ENCODE measurements around the gene TBL1X. TPM values are rescaled to one million over a fixed set of nuclear protein-coding genes. Genes with fewer than 3 reads are reported as not detected.
A peak's percentile ranks its signal among the peaks of the same experiment; 100 is the strongest.

Gene TBL1X
- total RNA-seq, 1 donor from 2014 or later, result 20.0 TPM

GRCh38 chrX:9704876-9705465 lies 240.1 kb downstream of the TBL1X start:
- intact Hi-C loops (cut with micrococcal nuclease), result loop anchor here (5.0 to 10.0 kb wide), 2 partner anchors 240 to 363 kb away; partner anchors contain the start of gene TBL1X
- Mint-ChIP-seq H3K4me3 (no peak overlapping the region), H3K36me3 (ENCODE audit: low read depth) (peaks cover 32% of the 10 kb centered on the region)

GRCh38 chrX:9706421-9706820 lies 241.6 kb downstream of the TBL1X start:
- H3K36me3 Mint-ChIP-seq (ENCODE audit: low read depth), result peaks cover 22% of the 10 kb centered on the region
- intact Hi-C loops (cut with micrococcal nuclease), result loop anchor here (5.0 to 10.0 kb wide), 2 partner anchors 242 to 364 kb away; partner anchors contain the start of gene TBL1X
- H3K27me3 Mint-ChIP-seq, result no peaks in the 10 kb centered on the region
- DNase-seq, result no peak
- H3K4me1 Mint-ChIP-seq, result peaks cover 8% of the 10 kb centered on the region
- no peaks in the 10 kb centered on the region for H3K9me3 Mint-ChIP-seq
- H3K27ac Mint-ChIP-seq, result no peak overlapping the region
- H3K4me3 Mint-ChIP-seq, result no peak overlapping the region

More at GRCh38 chrX:9704876-9705465, 240.1 kb downstream of the TBL1X start:
- Mint-ChIP-seq H3K27ac (no peak overlapping the region), H3K9me3 (no peaks in the 10 kb centered on the region), H3K4me1 (peaks cover 8% of the 10 kb centered on the region), H3K27me3 (no peaks in the 10 kb centered on the region)
- DNase-seq, result no peak

- H3K4me1 Mint-ChIP-seq, result peaks cover 8% of the 10 kb centered on the region
- intact Hi-C loops (cut with micrococcal nuclease), result loop anchor here (2.0 to 10.0 kb wide), 3 partner anchors 243 to 889 kb away; partner anchors contain the start of gene TBL1X
- peaks cover 22% of the 10 kb centered on the region for H3K36me3 Mint-ChIP-seq (ENCODE audit: low read depth)
- DNase-seq, result no peak
- H3K4me3 Mint-ChIP-seq, result no peak overlapping the region
- no peaks in the 10 kb centered on the region for H3K9me3 Mint-ChIP-seq
- no peaks in the 10 kb centered on the region for H3K27me3 Mint-ChIP-seq
- H3K27ac Mint-ChIP-seq, result no peak overlapping the region
Observed at GRCh38 chrX:9707306-9708033, 242.6 kb downstream of the TBL1X start.

- no peaks in the 10 kb centered on the region for H3K27me3 Mint-ChIP-seq
- intact Hi-C loops (cut with micrococcal nuclease), result loop anchor here (2.0 to 10.0 kb wide), 3 partner anchors 243 to 889 kb away; partner anchors contain the start of gene TBL1X
- no peak overlapping the region for H3K27ac Mint-ChIP-seq
- H3K4me1 Mint-ChIP-seq, result peaks cover 8% of the 10 kb centered on the region
- no peak for DNase-seq
- peaks cover 27% of the 10 kb centered on the region for H3K36me3 Mint-ChIP-seq (ENCODE audit: low read depth)
- no peak overlapping the region for H3K4me3 Mint-ChIP-seq
- H3K9me3 Mint-ChIP-seq, result no peaks in the 10 kb centered on the region
Observed at GRCh38 chrX:9708086-9708485, 243.2 kb downstream of the TBL1X start.

- H3K27ac Mint-ChIP-seq, result no peak overlapping the region
Observed at GRCh38 chrX:9708923-9709553, 244.2 kb downstream of the TBL1X start.

GRCh38 chrX:9710332-9710731 lies 245.5 kb downstream of the TBL1X start:
- no peaks in the 10 kb centered on the region for H3K27me3 Mint-ChIP-seq
- H3K36me3 Mint-ChIP-seq (ENCODE audit: low read depth), result peaks cover 29% of the 10 kb centered on the region
- no peaks in the 10 kb centered on the region for H3K9me3 Mint-ChIP-seq
- intact Hi-C loops (cut with micrococcal nuclease), result no loop called here
- no peak overlapping the region for H3K4me3 Mint-ChIP-seq
- peaks cover 8% of the 10 kb centered on the region for H3K4me1 Mint-ChIP-seq
- H3K27ac Mint-ChIP-seq, result no peak overlapping the region
- DNase-seq, result no peak

More at GRCh38 chrX:9708923-9709553, 244.2 kb downstream of the TBL1X start:
- Mint-ChIP-seq H3K27me3 (no peaks in the 10 kb centered on the region), H3K9me3 (no peaks in the 10 kb centered on the region), H3K36me3 (ENCODE audit: low read depth) (peaks cover 28% of the 10 kb centered on the region), H3K4me1 (peaks cover 8% of the 10 kb centered on the region), H3K4me3 (no peak overlapping the region)
- peak; percentile 92 for DNase-seq
- intact Hi-C loops (cut with micrococcal nuclease), result loop anchor here (1.0 to 10.0 kb wide), 4 partner anchors 244 to 890 kb away; partner anchors contain the start of gene TBL1X

- H3K36me3 Mint-ChIP-seq (ENCODE audit: low read depth), result peaks cover 60% of the 10 kb centered on the region
Observed at GRCh38 chrX:9717376-9717775, 252.5 kb downstream of the TBL1X start.

GRCh38 chrX:9724711-9725110 lies 259.9 kb downstream of the TBL1X start:
- intact Hi-C loops (cut with micrococcal nuclease), result no loop called here
- Mint-ChIP-seq H3K27ac (no peak overlapping the region), H3K4me3 (no peak overlapping the region), H3K9me3 (peaks cover 10% of the 10 kb centered on the region), H3K36me3 (ENCODE audit: low read depth) (peaks cover 24% of the 10 kb centered on the region), H3K4me1 (peaks cover 2% of the 10 kb centered on the region), H3K27me3 (no peaks in the 10 kb centered on the region)
- no peak for DNase-seq

More at GRCh38 chrX:9717376-9717775, 252.5 kb downstream of the TBL1X start:
- H3K27me3 Mint-ChIP-seq, result no peaks in the 10 kb centered on the region
- intact Hi-C loops (cut with micrococcal nuclease), result no loop called here
- H3K27ac Mint-ChIP-seq, result no peak overlapping the region
- no peaks in the 10 kb centered on the region for H3K4me1 Mint-ChIP-seq
- DNase-seq, result no peak
- peaks cover 8% of the 10 kb centered on the region for H3K9me3 Mint-ChIP-seq
- H3K4me3 Mint-ChIP-seq, result no peak overlapping the region

GRCh38 chrX:9728261-9728660 lies 263.4 kb downstream of the TBL1X start:
- H3K9me3 Mint-ChIP-seq, result peaks cover 5% of the 10 kb centered on the region
- H3K4me3 Mint-ChIP-seq, result no peak overlapping the region
- intact Hi-C loops (cut with micrococcal nuclease), result no loop called here
- H3K27me3 Mint-ChIP-seq, result no peaks in the 10 kb centered on the region
- peaks cover 4% of the 10 kb centered on the region for H3K4me1 Mint-ChIP-seq
- no peak for DNase-seq
- H3K27ac Mint-ChIP-seq, result no peak overlapping the region
- peaks cover 1% of the 10 kb centered on the region for H3K36me3 Mint-ChIP-seq (ENCODE audit: low read depth)

GRCh38 chrX:9729171-9729885 lies 264.5 kb downstream of the TBL1X start:
- peaks cover 4% of the 10 kb centered on the region for H3K4me1 Mint-ChIP-seq
- no peak for DNase-seq
- no peaks in the 10 kb centered on the region for H3K36me3 Mint-ChIP-seq (ENCODE audit: low read depth)
- intact Hi-C loops (cut with micrococcal nuclease), result no loop called here
- H3K27me3 Mint-ChIP-seq, result no peaks in the 10 kb centered on the region
- no peak overlapping the region for H3K27ac Mint-ChIP-seq
- H3K4me3 Mint-ChIP-seq, result no peak overlapping the region
- peaks cover 5% of the 10 kb centered on the region for H3K9me3 Mint-ChIP-seq

GRCh38 chrX:9730078-9730477 lies 265.2 kb downstream of the TBL1X start:
- Mint-ChIP-seq H3K9me3 (peaks cover 5% of the 10 kb centered on the region), H3K27me3 (no peaks in the 10 kb centered on the region), H3K27ac (no peak overlapping the region), H3K36me3 (ENCODE audit: low read depth) (no peaks in the 10 kb centered on the region), H3K4me3 (no peak overlapping the region), H3K4me1 (peaks cover 4% of the 10 kb centered on the region)
- no peak for DNase-seq
- intact Hi-C loops (cut with micrococcal nuclease), result no loop called here

- no peak overlapping the region for H3K4me3 Mint-ChIP-seq
Observed at GRCh38 chrX:9730752-9731151, 265.9 kb downstream of the TBL1X start.

GRCh38 chrX:9737363-9737762 lies 272.5 kb downstream of the TBL1X start:
- DNase-seq, result no peak
- no peak overlapping the region for H3K4me3 Mint-ChIP-seq
- no peak overlapping the region for H3K27ac Mint-ChIP-seq
- intact Hi-C loops (cut with micrococcal nuclease), result no loop called here
- peaks cover 1% of the 10 kb centered on the region for H3K27me3 Mint-ChIP-seq
- H3K9me3 Mint-ChIP-seq, result no peaks in the 10 kb centered on the region
- no peaks in the 10 kb centered on the region for H3K36me3 Mint-ChIP-seq (ENCODE audit: low read depth)
- no peaks in the 10 kb centered on the region for H3K4me1 Mint-ChIP-seq

More at GRCh38 chrX:9730752-9731151, 265.9 kb downstream of the TBL1X start:
- H3K27me3 Mint-ChIP-seq, result no peaks in the 10 kb centered on the region
- H3K4me1 Mint-ChIP-seq, result peaks cover 4% of the 10 kb centered on the region
- peak overlapping the region; percentile 45 for H3K27ac Mint-ChIP-seq
- H3K36me3 Mint-ChIP-seq (ENCODE audit: low read depth), result no peaks in the 10 kb centered on the region
- no peak for DNase-seq
- intact Hi-C loops (cut with micrococcal nuclease), result no loop called here
- H3K9me3 Mint-ChIP-seq, result peaks cover 5% of the 10 kb centered on the region
